ENCODE measurements around the gene TMX4. TPM values are rescaled to one million over a fixed set of nuclear protein-coding genes. Genes with fewer than 3 reads are reported as not detected.

The TMX4 gene
- total RNA-seq, 1 experiment from 2014 or later = 12.0 TPM

- no peak overlapping the region for H3K9ac ChIP-seq (ENCODE audit: low read length)
- no peak overlapping the region for H3K4me3 ChIP-seq (replicated peaks in 1 of 2; ENCODE audit: low read depth in 1 of 2, low read length in 2 of 2)
- RAD21 ChIA-PET (ENCODE audit: low non-redundant PET in 1 of 2, low total read pairs in 2 of 2, uncharacterized antibody in 2 of 2, unreplicated experiment in 2 of 2) = no interaction called here
- H3K27ac ChIP-seq (ENCODE audit: low read depth, low read length) = no peak overlapping the region
- H3K27me3 ChIP-seq (ENCODE audit: insufficient read depth, low read length) = no peaks in the 10 kb centered on the region
- no peaks in the 10 kb centered on the region for H4K20me1 ChIP-seq (ENCODE audit: insufficient read depth)
- H3K4me1 ChIP-seq (ENCODE audit: control insufficient read depth in 1 of 2, insufficient read depth in 2 of 2, low read length in 2 of 2) = no peaks in the 10 kb centered on the region
- H2AFZ ChIP-seq (ENCODE audit: low read depth, low read length, poor library complexity, severe bottlenecking) = no peak overlapping the region
- no peaks in the 10 kb centered on the region for H3K36me3 ChIP-seq (ENCODE audit: control insufficient read depth in 1 of 2, insufficient read depth in 2 of 2, low read length in 2 of 2)
- no TSS peak for BruUV-seq (replicated peaks)
- H3K4me2 ChIP-seq (ENCODE audit: low read length) = no peak overlapping the region
- POLR2A ChIA-PET = no interaction called here
- no peak for TF ChIP-seq RAD21 (IDR thresholded peaks at IDR 0.05; ENCODE audit: low read depth)
- TF ChIP-seq, protein P1, sequence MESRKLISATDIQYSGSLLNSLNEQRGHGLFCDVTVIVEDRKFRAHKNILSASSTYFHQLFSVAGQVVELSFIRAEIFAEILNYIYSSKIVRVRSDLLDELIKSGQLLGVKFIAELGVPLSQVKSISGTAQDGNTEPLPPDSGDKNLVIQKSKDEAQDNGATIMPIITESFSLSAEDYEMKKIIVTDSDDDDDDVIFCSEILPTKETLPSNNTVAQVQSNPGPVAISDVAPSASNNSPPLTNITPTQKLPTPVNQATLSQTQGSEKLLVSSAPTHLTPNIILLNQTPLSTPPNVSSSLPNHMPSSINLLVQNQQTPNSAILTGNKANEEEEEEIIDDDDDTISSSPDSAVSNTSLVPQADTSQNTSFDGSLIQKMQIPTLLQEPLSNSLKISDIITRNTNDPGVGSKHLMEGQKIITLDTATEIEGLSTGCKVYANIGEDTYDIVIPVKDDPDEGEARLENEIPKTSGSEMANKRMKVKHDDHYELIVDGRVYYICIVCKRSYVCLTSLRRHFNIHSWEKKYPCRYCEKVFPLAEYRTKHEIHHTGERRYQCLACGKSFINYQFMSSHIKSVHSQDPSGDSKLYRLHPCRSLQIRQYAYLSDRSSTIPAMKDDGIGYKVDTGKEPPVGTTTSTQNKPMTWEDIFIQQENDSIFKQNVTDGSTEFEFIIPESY (IDR thresholded peaks at IDR 0.05; ENCODE audit: extremely low read depth, insufficient replicate concordance, low read length) = no peak
- no peak for TF ChIP-seq POLR2A (IDR thresholded peaks at IDR 0.05; ENCODE audit: borderline replicate concordance, extremely low read depth, insufficient read depth, insufficient read length)
- no peak for TF ChIP-seq POLR2AphosphoS5 (IDR thresholded peaks at IDR 0.05; ENCODE audit: low read depth, low read length)
- CTCF ChIA-PET = interaction anchor here (7.8 kb wide), 1 partner anchor 670 kb away, joined by 66 read pairs; no protein-coding TSS in a partner anchor
- intact Hi-C loops (cut with micrococcal nuclease) = no loop called here
- no peaks in the 10 kb centered on the region for H3K9me3 ChIP-seq (ENCODE audit: control insufficient read depth in 1 of 2, insufficient read depth in 1 of 2, low read depth in 1 of 2, low read length in 2 of 2)
- H3K79me2 ChIP-seq (ENCODE audit: insufficient read depth, low read length) = no peaks in the 10 kb centered on the region
- no peaks in the 10 kb centered on the region for H3K9me2 ChIP-seq (ENCODE audit: insufficient read depth)
- no peak for DNase-seq (ENCODE audit: low read depth, low spot score)
- no peak for ATAC-seq
These were observed 30.7 kb upstream of the TMX4 start for GRCh38 chr20:8050157-8050837.

DNA sequence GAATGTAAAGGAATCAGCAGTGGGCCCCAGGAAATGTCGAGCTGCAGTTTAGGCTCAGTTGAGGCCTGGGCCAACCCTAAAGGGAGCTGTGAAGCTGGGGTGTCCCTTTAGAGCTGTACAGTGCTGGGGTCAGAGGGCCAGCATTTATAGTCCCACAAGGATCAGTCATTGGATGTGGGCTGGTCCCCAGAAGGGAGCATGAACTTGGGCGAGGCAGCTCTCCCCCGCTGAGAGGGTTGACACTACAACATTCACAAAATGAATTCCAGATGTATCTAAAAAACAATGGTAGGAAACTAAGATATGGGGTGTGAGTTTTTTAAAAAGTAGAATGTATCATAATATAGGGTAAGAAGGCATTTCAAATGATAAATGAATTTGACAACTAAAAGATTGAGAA, 29.7 kb upstream of the TMX4 start:
- Histone ChIP-seq H3K9me3 (ENCODE audit: control insufficient read depth in 1 of 2, insufficient read depth in 1 of 2, low read depth in 1 of 2, low read length in 2 of 2) (no peaks in the 10 kb centered on the region), H3K9ac (ENCODE audit: low read length) (no peak overlapping the region), H3K36me3 (ENCODE audit: control insufficient read depth in 1 of 2, insufficient read depth in 2 of 2, low read length in 2 of 2) (no peaks in the 10 kb centered on the region), H3K27ac (ENCODE audit: low read depth, low read length) (no peak overlapping the region), H4K20me1 (ENCODE audit: insufficient read depth) (no peaks in the 10 kb centered on the region; the same call in 1 of the 2 replicates), H3K4me3 (replicated peaks in 1 of 2; ENCODE audit: low read depth in 1 of 2, low read length in 2 of 2) (no peak overlapping the region), H3K9me2 (ENCODE audit: insufficient read depth) (no peaks in the 10 kb centered on the region), H3K27me3 (ENCODE audit: insufficient read depth, low read length) (no peaks in the 10 kb centered on the region), H3K4me1 (ENCODE audit: control insufficient read depth in 1 of 2, insufficient read depth in 2 of 2, low read length in 2 of 2) (no peaks in the 10 kb centered on the region), H3K4me2 (ENCODE audit: low read length) (no peak overlapping the region), H3K79me2 (ENCODE audit: insufficient read depth, low read length) (no peaks in the 10 kb centered on the region), H2AFZ (ENCODE audit: low read depth, low read length, poor library complexity, severe bottlenecking) (no peak overlapping the region)
- ChIA-PET CTCF (interaction anchor here (7.8 kb wide), 1 partner anchor 671 kb away, joined by 66 read pairs; no protein-coding TSS in a partner anchor), RAD21 (ENCODE audit: low non-redundant PET in 1 of 2, low total read pairs in 2 of 2, uncharacterized antibody in 2 of 2, unreplicated experiment in 2 of 2) (no interaction called here), POLR2A (interaction anchor here (0.6 kb wide), 1 partner anchor 1932 kb away, joined by 3 read pairs; no protein-coding TSS in a partner anchor)
- DNase-seq (ENCODE audit: low read depth, low spot score) = no peak
- intact Hi-C loops (cut with micrococcal nuclease) = no loop called here
- no TSS peak for BruUV-seq (replicated peaks)
- ATAC-seq = no peak
- TF ChIP-seq ELF1 (IDR thresholded peaks at IDR 0.05; ENCODE audit: borderline replicate concordance, low read depth) (no peak), SIN3A (IDR thresholded peaks at IDR 0.05; ENCODE audit: low read depth) (no peak), TCF7L2 (IDR thresholded peaks at IDR 0.05; ENCODE audit: borderline replicate concordance, extremely low read depth, insufficient read depth, insufficient read length) (no peak), ATF3 (IDR thresholded peaks at IDR 0.05) (no peak), EGR1 (IDR thresholded peaks at IDR 0.05; ENCODE audit: low read depth) (no peak), EZH2 (IDR thresholded peaks at IDR 0.05) (no peak)

Data from HCT116 (cell line).